ENCODE results near the gene KLK2.

GRCh38 chr19:50916069-50916468 lies 42.8 kb downstream of the KLK2 start:
- TF ChIP-seq POLR2A (IDR thresholded peaks at IDR 0.05; ENCODE audit: low read length) (no peak), GATA1 (IDR thresholded peaks at IDR 0.05; ENCODE audit: low read depth, low read length) (no peak)
